Tibial nerve (tissue), 4 donors: ENCODE data around the gene PNMA6A.
"Not testable (repeated sequence)": the region's sequence is repeated elsewhere in the genome, so short reads cannot be mapped to it uniquely, and the experiment has no call there.

Experiments
- EP300 ChIP-seq, 2 donors: sonication (generic); formaldehyde crosslinking; IDR thresholded peaks; one replicate each; pipeline ENCODE4 v1.6.1; 2017; ENCODE audit warnings: antibody characterized with exemption in 2 of 2, mild to moderate bottlenecking in 1 of 2
- POLR2A ChIP-seq, 2 donors: fragments of 450-650 bp; IDR thresholded peaks; one replicate each; pipeline ENCODE4 v1.6.1; 2017; ENCODE audit warnings: antibody characterized with exemption in 2 of 2, mild to moderate bottlenecking in 2 of 2, moderate library complexity in 2 of 2
- TF ChIP-seq, protein P1 (sequence below), 5 experiments: fragments of 200-600 bp in 3 of 5; fragments of 450-650 bp in 2 of 5; sonication (generic) in 3 of 5; IDR thresholded peaks; one replicate each; pipeline ENCODE4 v1.5.1; 2016 to 2019; ENCODE audit warnings: antibody characterized with exemption in 5 of 5, mild to moderate bottlenecking in 3 of 5, moderate library complexity in 2 of 5

- TF ChIP-seq, protein P1, sequence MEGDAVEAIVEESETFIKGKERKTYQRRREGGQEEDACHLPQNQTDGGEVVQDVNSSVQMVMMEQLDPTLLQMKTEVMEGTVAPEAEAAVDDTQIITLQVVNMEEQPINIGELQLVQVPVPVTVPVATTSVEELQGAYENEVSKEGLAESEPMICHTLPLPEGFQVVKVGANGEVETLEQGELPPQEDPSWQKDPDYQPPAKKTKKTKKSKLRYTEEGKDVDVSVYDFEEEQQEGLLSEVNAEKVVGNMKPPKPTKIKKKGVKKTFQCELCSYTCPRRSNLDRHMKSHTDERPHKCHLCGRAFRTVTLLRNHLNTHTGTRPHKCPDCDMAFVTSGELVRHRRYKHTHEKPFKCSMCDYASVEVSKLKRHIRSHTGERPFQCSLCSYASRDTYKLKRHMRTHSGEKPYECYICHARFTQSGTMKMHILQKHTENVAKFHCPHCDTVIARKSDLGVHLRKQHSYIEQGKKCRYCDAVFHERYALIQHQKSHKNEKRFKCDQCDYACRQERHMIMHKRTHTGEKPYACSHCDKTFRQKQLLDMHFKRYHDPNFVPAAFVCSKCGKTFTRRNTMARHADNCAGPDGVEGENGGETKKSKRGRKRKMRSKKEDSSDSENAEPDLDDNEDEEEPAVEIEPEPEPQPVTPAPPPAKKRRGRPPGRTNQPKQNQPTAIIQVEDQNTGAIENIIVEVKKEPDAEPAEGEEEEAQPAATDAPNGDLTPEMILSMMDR (IDR thresholded peaks at IDR 0.05) = not testable (repeated sequence)
- not testable (repeated sequence) for TF ChIP-seq POLR2A, EP300 (IDR thresholded peaks at IDR 0.05)
These were observed 11.1 kb downstream of the PNMA6A start for GRCh38 chrX:153083238-153083923.
